Measurements from ENCODE around the gene CLCN3. TPM values are rescaled to one million over a fixed set of nuclear protein-coding genes. Genes with fewer than 3 reads are reported as not detected.
"Not testable (repeated sequence)": the region's sequence is repeated elsewhere in the genome, so short reads cannot be mapped to it uniquely, and the experiment has no call there.

CLCN3 gene
- 58.1 TPM for total RNA-seq (ENCODE audit: unreplicated experiment)
- long read RNA-seq, full-length matches to known transcripts = 1 of 5 reads
- long read RNA-seq, partial matches to known transcripts = 3 of 5 reads
- long read RNA-seq, other reads (novel, unspliced or antisense) = 1 of 5 reads

DNA sequence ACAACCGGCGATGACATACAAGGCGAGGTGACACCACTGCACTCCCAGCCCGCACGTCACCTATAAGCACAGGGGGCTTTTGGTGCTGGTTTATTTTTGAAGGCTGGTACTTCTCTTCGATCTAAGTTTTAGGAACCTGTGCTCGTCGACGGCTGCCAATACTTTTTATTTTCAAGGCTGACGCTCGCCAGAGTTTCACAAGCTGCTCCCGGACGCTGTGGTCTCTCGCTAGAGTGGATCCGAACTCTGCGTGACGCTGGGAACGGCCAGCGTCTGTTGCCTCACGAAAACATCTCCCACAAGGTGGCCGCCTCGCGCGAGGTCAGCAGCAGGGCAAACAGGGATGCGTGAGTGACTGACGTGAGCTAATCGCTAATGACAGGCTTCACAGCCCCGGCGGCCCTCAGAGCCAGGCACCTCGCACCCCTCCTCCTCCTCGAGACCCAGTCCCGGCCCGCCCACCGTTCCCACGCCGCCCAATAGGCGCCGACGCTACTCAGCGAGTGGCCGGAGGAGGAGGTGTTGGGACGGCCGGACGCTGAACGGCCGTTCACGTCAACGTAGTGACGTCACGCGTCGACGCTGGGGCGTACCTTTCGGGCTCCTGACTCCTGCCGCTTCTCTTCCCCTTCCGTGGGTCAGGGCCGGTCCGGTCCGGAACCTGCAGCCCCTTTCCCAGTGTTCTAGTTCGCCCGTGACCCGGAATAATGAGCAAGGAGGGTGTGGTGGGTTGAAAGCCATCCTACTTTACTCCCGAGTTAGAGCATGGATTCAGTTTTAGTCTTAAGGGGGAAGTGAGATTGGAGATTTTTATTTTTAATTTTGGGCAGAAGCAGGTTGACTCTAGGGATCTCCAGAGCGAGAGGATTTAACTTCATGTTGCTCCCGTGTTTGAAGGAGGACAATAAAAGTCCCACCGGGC is at the start of gene CLCN3:
Gene CLCN3 (plus strand): TSS at position 621 of the 922 bp plus-strand sequence. CDS start 15,351 bp downstream, outside the sequence.
- Mint-ChIP-seq H3K27me3 (ENCODE audit: unreplicated experiment) (peaks cover 2% of the 10 kb centered on the region), H3K27ac (ENCODE audit: unreplicated experiment) (peak within 1 kb of the TSS; percentile 87), H3K9me3 (ENCODE audit: unreplicated experiment) (peaks cover 9% of the 10 kb centered on the region), H3K4me3 (ENCODE audit: unreplicated experiment) (peak within 1 kb of the TSS; percentile 95), H3K4me1 (ENCODE audit: low read depth, unreplicated experiment) (peaks cover 9% of the 10 kb centered on the region), H3K36me3 (ENCODE audit: unreplicated experiment) (no peaks in the 10 kb centered on the region)
- TF ChIP-seq, protein P1, sequence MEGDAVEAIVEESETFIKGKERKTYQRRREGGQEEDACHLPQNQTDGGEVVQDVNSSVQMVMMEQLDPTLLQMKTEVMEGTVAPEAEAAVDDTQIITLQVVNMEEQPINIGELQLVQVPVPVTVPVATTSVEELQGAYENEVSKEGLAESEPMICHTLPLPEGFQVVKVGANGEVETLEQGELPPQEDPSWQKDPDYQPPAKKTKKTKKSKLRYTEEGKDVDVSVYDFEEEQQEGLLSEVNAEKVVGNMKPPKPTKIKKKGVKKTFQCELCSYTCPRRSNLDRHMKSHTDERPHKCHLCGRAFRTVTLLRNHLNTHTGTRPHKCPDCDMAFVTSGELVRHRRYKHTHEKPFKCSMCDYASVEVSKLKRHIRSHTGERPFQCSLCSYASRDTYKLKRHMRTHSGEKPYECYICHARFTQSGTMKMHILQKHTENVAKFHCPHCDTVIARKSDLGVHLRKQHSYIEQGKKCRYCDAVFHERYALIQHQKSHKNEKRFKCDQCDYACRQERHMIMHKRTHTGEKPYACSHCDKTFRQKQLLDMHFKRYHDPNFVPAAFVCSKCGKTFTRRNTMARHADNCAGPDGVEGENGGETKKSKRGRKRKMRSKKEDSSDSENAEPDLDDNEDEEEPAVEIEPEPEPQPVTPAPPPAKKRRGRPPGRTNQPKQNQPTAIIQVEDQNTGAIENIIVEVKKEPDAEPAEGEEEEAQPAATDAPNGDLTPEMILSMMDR (IDR thresholded peaks at IDR 0.05; ENCODE audit: partially characterized antibody, unreplicated experiment) = no peak
- peak; percentile 98 for DNase-seq

DNA sequence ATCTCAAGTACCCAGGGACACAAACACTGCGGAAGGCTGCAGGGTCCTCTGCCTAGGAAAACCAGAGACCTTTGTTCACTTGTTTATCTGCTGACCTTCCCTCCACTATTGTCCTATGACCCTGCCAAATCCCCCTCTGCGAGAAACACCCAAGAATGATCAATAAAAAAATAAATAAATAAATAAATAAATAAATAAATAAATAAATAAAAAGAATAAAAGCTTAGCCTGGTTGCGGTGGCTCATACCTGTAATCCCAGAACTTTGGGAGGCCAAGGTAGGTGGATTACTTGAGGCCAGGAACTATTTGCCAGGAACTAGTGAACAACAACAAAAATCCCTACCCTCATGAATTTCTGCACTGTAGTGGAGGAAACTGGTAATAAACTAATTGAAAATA is 49.4 kb upstream of the CLCN3 start:
- peak overlapping the region; percentile 84 for H3K27ac Mint-ChIP-seq (ENCODE audit: unreplicated experiment)
- not testable (repeated sequence) for H3K4me1 Mint-ChIP-seq (ENCODE audit: low read depth, unreplicated experiment); H3K27me3 Mint-ChIP-seq (ENCODE audit: unreplicated experiment); H3K9me3 Mint-ChIP-seq (ENCODE audit: unreplicated experiment); H3K4me3 Mint-ChIP-seq (ENCODE audit: unreplicated experiment); DNase-seq; H3K36me3 Mint-ChIP-seq (ENCODE audit: unreplicated experiment)

DNA sequence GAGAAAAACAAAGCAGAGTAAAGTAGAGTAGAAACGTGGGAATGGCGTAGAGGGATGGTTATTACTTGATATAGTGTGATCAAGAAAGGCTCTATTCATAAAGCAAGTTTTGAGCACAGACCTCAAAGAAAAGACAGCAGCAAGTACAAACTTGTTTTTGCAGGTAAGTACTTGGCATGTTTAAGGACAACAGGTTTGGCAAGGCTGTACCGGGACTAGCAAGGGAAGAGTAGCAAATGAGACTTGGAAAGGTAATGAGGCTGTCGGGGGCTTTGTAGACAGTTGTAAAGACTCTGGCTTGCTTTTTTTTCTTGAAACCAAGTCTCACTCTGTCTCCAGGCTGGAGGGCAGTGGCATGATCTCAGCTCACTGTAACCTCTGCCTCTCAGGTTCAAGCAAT is 48.9 kb upstream of the CLCN3 start:
- H3K36me3 Mint-ChIP-seq (ENCODE audit: unreplicated experiment) = peaks cover 5% of the 10 kb centered on the region
- no peak overlapping the region for H3K4me3 Mint-ChIP-seq (ENCODE audit: unreplicated experiment)
- peaks cover 7% of the 10 kb centered on the region for H3K4me1 Mint-ChIP-seq (ENCODE audit: low read depth, unreplicated experiment)
- TF ChIP-seq, protein P1 (IDR thresholded peaks at IDR 0.05; ENCODE audit: partially characterized antibody, unreplicated experiment) = no peak
- no peak for DNase-seq
- H3K27ac Mint-ChIP-seq (ENCODE audit: unreplicated experiment) = peak overlapping the region; percentile 84
- peaks cover 3% of the 10 kb centered on the region for H3K27me3 Mint-ChIP-seq (ENCODE audit: unreplicated experiment)
- H3K9me3 Mint-ChIP-seq (ENCODE audit: unreplicated experiment) = peaks cover 5% of the 10 kb centered on the region

DNA sequence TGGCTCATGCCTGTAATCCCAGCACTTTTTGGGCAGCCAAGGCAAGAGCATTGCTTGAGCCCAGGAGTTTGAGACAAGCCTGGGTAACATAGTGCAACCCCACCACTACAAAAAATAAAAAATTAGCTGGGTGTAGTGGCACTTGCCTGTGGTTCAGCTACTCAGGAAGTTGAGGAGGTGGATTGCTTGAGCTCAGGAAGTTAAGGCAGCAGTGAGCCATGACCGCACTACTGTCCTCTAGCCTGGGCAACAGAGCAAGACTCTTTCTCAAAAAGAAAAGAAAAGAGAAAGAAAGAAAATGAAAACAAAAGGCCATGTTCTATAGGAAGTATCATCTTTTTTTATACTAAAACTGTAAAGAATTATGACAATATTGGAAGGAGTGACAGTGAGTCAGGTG is 46.5 kb upstream of the CLCN3 start:
- Mint-ChIP-seq H3K27ac (ENCODE audit: unreplicated experiment) (no peak overlapping the region), H3K4me3 (ENCODE audit: unreplicated experiment) (no peak overlapping the region), H3K27me3 (ENCODE audit: unreplicated experiment) (peaks cover 3% of the 10 kb centered on the region), H3K9me3 (ENCODE audit: unreplicated experiment) (peaks cover 1% of the 10 kb centered on the region), H3K4me1 (ENCODE audit: low read depth, unreplicated experiment) (peaks cover 4% of the 10 kb centered on the region), H3K36me3 (ENCODE audit: unreplicated experiment) (peaks cover 5% of the 10 kb centered on the region)
- TF ChIP-seq, protein P1 (IDR thresholded peaks at IDR 0.05; ENCODE audit: partially characterized antibody, unreplicated experiment) = no peak
- DNase-seq = no peak

DNA sequence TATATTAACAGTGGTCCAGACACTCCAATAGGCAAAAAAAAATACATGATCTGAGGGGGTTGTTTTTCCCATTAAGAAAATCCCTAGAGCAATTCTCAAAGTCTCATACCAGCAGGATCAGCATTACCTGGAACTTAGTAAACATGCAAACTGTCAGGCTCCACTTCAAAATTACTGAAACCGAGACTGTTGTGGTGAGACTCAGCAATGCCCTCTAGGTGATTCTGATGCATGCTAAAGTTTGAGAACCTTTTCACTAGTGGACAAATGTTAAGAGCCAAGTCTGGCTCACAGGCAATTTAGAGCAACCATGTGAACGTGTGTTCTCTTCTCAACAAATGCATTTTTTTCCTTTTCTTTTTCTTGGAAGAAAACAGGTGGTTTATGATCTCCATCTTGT is 38.2 kb upstream of the CLCN3 start:
- Mint-ChIP-seq H3K9me3 (ENCODE audit: unreplicated experiment) (no peaks in the 10 kb centered on the region), H3K4me1 (ENCODE audit: low read depth, unreplicated experiment) (no peaks in the 10 kb centered on the region), H3K27me3 (ENCODE audit: unreplicated experiment) (no peaks in the 10 kb centered on the region), H3K4me3 (ENCODE audit: unreplicated experiment) (no peak overlapping the region), H3K27ac (ENCODE audit: unreplicated experiment) (no peak overlapping the region), H3K36me3 (ENCODE audit: unreplicated experiment) (no peaks in the 10 kb centered on the region)
- TF ChIP-seq, protein P1 (IDR thresholded peaks at IDR 0.05; ENCODE audit: partially characterized antibody, unreplicated experiment) = no peak
- no peak for DNase-seq

All from glutamatergic neuron (in vitro differentiated cells).